ENCODE data around the gene ABHD12B. TPM values are rescaled to one million over a fixed set of nuclear protein-coding genes. Genes with fewer than 3 reads are reported as not detected.

ABHD12B gene
- total RNA-seq, 1 experiment from 2014 or later, result not detected

- no peaks in the 10 kb centered on the region for H3K4me1 ChIP-seq (replicated peaks; ENCODE audit: insufficient read depth)
- ChIA-PET CTCF (interaction anchor here (0.5 kb wide), 1 partner anchor 852 kb away, joined by 7 read pairs; no protein-coding TSS in a partner anchor), POLR2A (ENCODE audit: unreplicated experiment) (no interaction called here)
- TF ChIP-seq CTCF (conservative IDR thresholded peaks at IDR 0.05) (no peak), EZH2 (IDR thresholded peaks at IDR 0.05; ENCODE audit: low read depth) (no peak)
- H2AFZ ChIP-seq, result no peak overlapping the region
- no peak for DNase-seq
- H3K36me3 ChIP-seq (ENCODE audit: low read depth), result peaks cover 3% of the 10 kb centered on the region; the same call in 1 of the 2 replicates
- H3F3A ChIP-seq (ENCODE audit: insufficient read depth, low read depth), result no peaks in the 10 kb centered on the region
- intact Hi-C loops (cut with micrococcal nuclease; ENCODE audit: unreplicated experiment), result no loop called here
- H3K79me2 ChIP-seq (ENCODE audit: low read depth), result no peaks in the 10 kb centered on the region
- no peak overlapping the region for H3K4me2 ChIP-seq
- no TSS peak for BruUV-seq (replicated peaks)
- H3K4me3 ChIP-seq, result no peak overlapping the region
- H3K9me3 ChIP-seq (ENCODE audit: insufficient read depth, low read depth), result no peaks in the 10 kb centered on the region
- H3K27ac ChIP-seq, result no peak overlapping the region
- H4K20me1 ChIP-seq (ENCODE audit: insufficient read depth), result no peaks in the 10 kb centered on the region
- H3K9me2 ChIP-seq (ENCODE audit: insufficient read depth), result no peaks in the 10 kb centered on the region
- H3K27me3 ChIP-seq (ENCODE audit: insufficient read depth, low read depth), result no peaks in the 10 kb centered on the region
Measured at GRCh38 chr14:50924843-50925242, 53.0 kb downstream of the ABHD12B start.

DNA sequence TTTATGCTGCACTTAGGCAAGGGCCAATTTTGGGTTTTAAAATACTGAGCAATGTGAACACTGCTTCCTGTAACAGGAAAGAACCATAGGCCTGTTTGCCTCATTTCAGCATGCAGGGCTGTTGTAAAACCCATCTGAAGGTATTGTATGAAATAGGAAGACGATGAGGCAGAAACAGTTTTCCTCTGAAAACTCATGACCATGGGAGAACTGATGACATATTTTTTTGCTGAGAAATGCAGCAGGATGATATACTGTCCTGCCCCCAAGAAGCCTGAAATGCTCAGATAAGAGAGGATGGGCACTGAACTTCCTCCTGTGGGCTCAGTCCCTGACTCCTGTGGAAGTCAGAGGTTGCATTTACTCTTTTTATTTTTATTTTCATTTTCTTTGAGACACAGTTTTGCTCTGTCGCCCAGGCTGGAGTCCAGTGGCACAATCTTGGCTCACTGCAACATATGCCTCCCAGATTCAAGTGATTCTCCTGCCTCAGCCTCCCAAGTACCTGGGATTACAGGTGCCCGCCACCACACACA is 55.1 kb downstream of the ABHD12B start:
- BruUV-seq (replicated peaks), result no TSS peak
- H2AFZ ChIP-seq, result no peak overlapping the region
- CTCF ChIA-PET, result no interaction called here

DNA sequence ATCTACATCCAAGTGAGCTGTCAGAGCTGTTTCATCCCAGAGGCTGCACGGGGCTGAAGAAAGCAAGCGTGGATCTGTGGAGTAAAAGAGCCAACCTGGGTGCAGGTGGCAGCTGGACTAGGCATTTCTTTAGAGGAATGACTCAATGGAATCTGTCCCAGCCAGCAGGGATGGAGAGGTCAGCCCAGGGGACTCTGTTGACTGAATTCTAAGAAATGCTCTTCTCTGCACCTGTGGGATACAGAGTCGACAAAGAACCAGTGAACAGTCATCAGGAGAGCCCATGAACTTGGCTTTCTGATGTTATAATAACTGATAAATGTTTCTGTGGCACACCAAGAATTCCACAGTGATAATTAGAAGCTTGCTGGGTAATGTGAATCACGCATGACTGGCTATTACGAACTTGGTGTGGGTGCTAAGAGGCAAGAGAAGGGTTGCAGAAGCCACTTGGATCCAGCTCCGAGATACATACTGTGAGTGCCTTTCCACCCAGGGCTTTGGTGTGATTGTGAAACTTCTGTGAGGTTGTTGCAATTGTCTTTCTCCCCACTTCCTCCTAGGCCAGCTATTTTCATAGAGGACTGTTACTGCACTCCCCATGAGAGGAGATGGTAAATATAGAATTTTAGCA is 56.3 kb downstream of the ABHD12B start:
- Histone ChIP-seq H3K27me3 (ENCODE audit: insufficient read depth, low read depth) (no peaks in the 10 kb centered on the region), H4K20me1 (ENCODE audit: insufficient read depth) (no peaks in the 10 kb centered on the region), H3K27ac (no peak overlapping the region), H3K4me2 (no peak overlapping the region), H3F3A (ENCODE audit: insufficient read depth, low read depth) (peaks cover 3% of the 10 kb centered on the region; the same call in 1 of the 2 replicates), H3K9me2 (ENCODE audit: insufficient read depth) (no peaks in the 10 kb centered on the region), H3K4me3 (no peak overlapping the region), H3K79me2 (ENCODE audit: low read depth) (no peaks in the 10 kb centered on the region), H3K4me1 (replicated peaks; ENCODE audit: insufficient read depth) (no peaks in the 10 kb centered on the region), H3K36me3 (ENCODE audit: low read depth) (peaks cover 21% of the 10 kb centered on the region; the same call in 1 of the 2 replicates), H3K9me3 (ENCODE audit: insufficient read depth, low read depth) (no peaks in the 10 kb centered on the region), H2AFZ (no peak overlapping the region)
- DNase-seq, result no peak
- TF ChIP-seq CTCF (conservative IDR thresholded peaks at IDR 0.05) (no peak), EZH2 (IDR thresholded peaks at IDR 0.05; ENCODE audit: low read depth) (no peak)
- ChIA-PET CTCF (no interaction called here), POLR2A (ENCODE audit: unreplicated experiment) (no interaction called here)
- intact Hi-C loops (cut with micrococcal nuclease; ENCODE audit: unreplicated experiment), result no loop called here
- BruUV-seq (replicated peaks), result no TSS peak

More for the DNA sequence above, 55.1 kb downstream of the ABHD12B start:
- no peaks in the 10 kb centered on the region for H4K20me1 ChIP-seq (ENCODE audit: insufficient read depth)
- H3K4me1 ChIP-seq (replicated peaks; ENCODE audit: insufficient read depth), result no peaks in the 10 kb centered on the region
- H3K27me3 ChIP-seq (ENCODE audit: insufficient read depth, low read depth), result no peaks in the 10 kb centered on the region
- H3K27ac ChIP-seq, result no peak overlapping the region
- no peak for DNase-seq
- intact Hi-C loops (cut with micrococcal nuclease; ENCODE audit: unreplicated experiment), result no loop called here
- no peaks in the 10 kb centered on the region for H3K9me3 ChIP-seq (ENCODE audit: insufficient read depth, low read depth)
- TF ChIP-seq CTCF (conservative IDR thresholded peaks at IDR 0.05), result no peak
- no peak for TF ChIP-seq EZH2 (IDR thresholded peaks at IDR 0.05; ENCODE audit: low read depth)
- peaks cover 13% of the 10 kb centered on the region; the same call in 1 of the 2 replicates for H3K36me3 ChIP-seq (ENCODE audit: low read depth)
- no peaks in the 10 kb centered on the region for H3K79me2 ChIP-seq (ENCODE audit: low read depth)
- H3F3A ChIP-seq (ENCODE audit: insufficient read depth, low read depth), result no peaks in the 10 kb centered on the region
- H3K4me2 ChIP-seq, result no peak overlapping the region
- no peaks in the 10 kb centered on the region for H3K9me2 ChIP-seq (ENCODE audit: insufficient read depth)
- POLR2A ChIA-PET (ENCODE audit: unreplicated experiment), result no interaction called here
- no peak overlapping the region for H3K4me3 ChIP-seq

All from PC-9 (cell line).